ENCODE results near the gene RER1.

- TF ChIP-seq CTCF (conservative IDR thresholded peaks at IDR 0.05; ENCODE audit: low read length) (no peak), EZH2phosphoT487 (IDR thresholded peaks at IDR 0.05; ENCODE audit: borderline replicate concordance, low read depth, low read length) (no peak)
Measured at GRCh38 chr1:2443277-2444137, 51.9 kb downstream of the RER1 start.
